HL-60 (cell line): ENCODE data around the gene AFF1.

Experiments
- POLR2AphosphoS5 ChIP-seq: IDR thresholded peaks from 2 replicates; pipeline ENCODE4 v1.6.1; 2012; ENCODE audit warnings: low read depth
- SPI1 ChIP-seq: IDR thresholded peaks from 2 replicates; pipeline ENCODE4 v1.6.1; 2012; ENCODE audit warnings: low read depth, mild to moderate bottlenecking, borderline replicate concordance
- TF ChIP-seq, protein P1 (sequence below): IDR thresholded peaks from one replicate; pipeline ENCODE4 v1.5.1; 2011; ENCODE audit warnings: low read length, control low read depth, inconsistent platforms; ENCODE audit not compliant: insufficient read depth
- TF ChIP-seq, protein P2 (sequence below): IDR thresholded peaks from 2 replicates; pipeline ENCODE4 v1.6.1; 2012; ENCODE audit warnings: low read depth; ENCODE audit not compliant: insufficient replicate concordance

DNA sequence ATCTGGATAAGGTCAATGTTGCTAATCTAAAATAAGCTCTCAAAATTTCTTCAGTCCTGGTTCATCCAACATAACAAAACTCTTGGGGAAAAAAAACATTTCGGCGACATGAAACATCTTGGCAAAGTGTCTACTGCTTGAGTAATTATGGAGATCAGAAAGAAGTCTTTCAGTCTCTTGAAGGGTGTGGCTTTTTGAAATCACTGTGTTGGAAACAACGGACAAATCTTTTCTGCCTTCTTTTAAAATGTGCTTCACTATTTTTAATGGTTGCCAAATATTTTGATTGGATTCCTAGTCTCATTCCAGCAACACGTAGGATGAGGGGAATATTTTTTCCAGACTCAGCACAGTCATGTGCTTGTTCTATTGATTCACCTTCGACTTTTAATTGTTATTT lies 147.0 kb downstream of the AFF1 start:
- TF ChIP-seq, protein P1, sequence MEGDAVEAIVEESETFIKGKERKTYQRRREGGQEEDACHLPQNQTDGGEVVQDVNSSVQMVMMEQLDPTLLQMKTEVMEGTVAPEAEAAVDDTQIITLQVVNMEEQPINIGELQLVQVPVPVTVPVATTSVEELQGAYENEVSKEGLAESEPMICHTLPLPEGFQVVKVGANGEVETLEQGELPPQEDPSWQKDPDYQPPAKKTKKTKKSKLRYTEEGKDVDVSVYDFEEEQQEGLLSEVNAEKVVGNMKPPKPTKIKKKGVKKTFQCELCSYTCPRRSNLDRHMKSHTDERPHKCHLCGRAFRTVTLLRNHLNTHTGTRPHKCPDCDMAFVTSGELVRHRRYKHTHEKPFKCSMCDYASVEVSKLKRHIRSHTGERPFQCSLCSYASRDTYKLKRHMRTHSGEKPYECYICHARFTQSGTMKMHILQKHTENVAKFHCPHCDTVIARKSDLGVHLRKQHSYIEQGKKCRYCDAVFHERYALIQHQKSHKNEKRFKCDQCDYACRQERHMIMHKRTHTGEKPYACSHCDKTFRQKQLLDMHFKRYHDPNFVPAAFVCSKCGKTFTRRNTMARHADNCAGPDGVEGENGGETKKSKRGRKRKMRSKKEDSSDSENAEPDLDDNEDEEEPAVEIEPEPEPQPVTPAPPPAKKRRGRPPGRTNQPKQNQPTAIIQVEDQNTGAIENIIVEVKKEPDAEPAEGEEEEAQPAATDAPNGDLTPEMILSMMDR, result no peak
- TF ChIP-seq, protein P2, sequence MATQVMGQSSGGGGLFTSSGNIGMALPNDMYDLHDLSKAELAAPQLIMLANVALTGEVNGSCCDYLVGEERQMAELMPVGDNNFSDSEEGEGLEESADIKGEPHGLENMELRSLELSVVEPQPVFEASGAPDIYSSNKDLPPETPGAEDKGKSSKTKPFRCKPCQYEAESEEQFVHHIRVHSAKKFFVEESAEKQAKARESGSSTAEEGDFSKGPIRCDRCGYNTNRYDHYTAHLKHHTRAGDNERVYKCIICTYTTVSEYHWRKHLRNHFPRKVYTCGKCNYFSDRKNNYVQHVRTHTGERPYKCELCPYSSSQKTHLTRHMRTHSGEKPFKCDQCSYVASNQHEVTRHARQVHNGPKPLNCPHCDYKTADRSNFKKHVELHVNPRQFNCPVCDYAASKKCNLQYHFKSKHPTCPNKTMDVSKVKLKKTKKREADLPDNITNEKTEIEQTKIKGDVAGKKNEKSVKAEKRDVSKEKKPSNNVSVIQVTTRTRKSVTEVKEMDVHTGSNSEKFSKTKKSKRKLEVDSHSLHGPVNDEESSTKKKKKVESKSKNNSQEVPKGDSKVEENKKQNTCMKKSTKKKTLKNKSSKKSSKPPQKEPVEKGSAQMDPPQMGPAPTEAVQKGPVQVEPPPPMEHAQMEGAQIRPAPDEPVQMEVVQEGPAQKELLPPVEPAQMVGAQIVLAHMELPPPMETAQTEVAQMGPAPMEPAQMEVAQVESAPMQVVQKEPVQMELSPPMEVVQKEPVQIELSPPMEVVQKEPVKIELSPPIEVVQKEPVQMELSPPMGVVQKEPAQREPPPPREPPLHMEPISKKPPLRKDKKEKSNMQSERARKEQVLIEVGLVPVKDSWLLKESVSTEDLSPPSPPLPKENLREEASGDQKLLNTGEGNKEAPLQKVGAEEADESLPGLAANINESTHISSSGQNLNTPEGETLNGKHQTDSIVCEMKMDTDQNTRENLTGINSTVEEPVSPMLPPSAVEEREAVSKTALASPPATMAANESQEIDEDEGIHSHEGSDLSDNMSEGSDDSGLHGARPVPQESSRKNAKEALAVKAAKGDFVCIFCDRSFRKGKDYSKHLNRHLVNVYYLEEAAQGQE, result no peak
- TF ChIP-seq POLR2AphosphoS5 (no peak), SPI1 (no peak)
